Stimulated activated naive CD8-positive, alpha-beta T cell treated with anti-CD3 and anti-CD28 coated beads, Interleukin-15, amount 100 ng/mL, for 72 hours (primary cell): ENCODE data around the gene BEGAIN.

ENCODE experiments used
- ATAC-seq: fragments of 150-1000 bp; cut with Tn5 transposase; 2 replicates; pipeline ENCODE4 v1.10.0; 2021; ENCODE audit warnings: mild to moderate bottlenecking, moderate library complexity
- DNase-seq, 2 donors: peaks; one replicate each; pipeline ENCODE4 v3.0.0; 2021 to 2022
- H3K27ac Mint-ChIP-seq, 2 donors: one replicate each; pipeline ENCODE4 v1.8.0; 2022; ENCODE audit warnings: mild to moderate bottlenecking in 2 of 2, mixed read lengths in 2 of 2, moderate library complexity in 2 of 2
- H3K27me3 Mint-ChIP-seq: one replicate; pipeline ENCODE4 v1.8.0; 2022; ENCODE audit warnings: mixed read lengths
- H3K4me1 Mint-ChIP-seq: one replicate; pipeline ENCODE4 v1.8.0; 2022; ENCODE audit warnings: mild to moderate bottlenecking, mixed read lengths
- H3K4me3 Mint-ChIP-seq, 2 donors: one replicate each; pipeline ENCODE4 v1.8.0; 2022; ENCODE audit warnings: mild to moderate bottlenecking in 2 of 2, mixed read lengths in 2 of 2, moderate library complexity in 1 of 2
- H3K9me3 Mint-ChIP-seq, 2 donors: one replicate each; pipeline ENCODE4 v1.8.0; 2022; ENCODE audit warnings: mixed read lengths in 2 of 2

The BEGAIN gene

DNA sequence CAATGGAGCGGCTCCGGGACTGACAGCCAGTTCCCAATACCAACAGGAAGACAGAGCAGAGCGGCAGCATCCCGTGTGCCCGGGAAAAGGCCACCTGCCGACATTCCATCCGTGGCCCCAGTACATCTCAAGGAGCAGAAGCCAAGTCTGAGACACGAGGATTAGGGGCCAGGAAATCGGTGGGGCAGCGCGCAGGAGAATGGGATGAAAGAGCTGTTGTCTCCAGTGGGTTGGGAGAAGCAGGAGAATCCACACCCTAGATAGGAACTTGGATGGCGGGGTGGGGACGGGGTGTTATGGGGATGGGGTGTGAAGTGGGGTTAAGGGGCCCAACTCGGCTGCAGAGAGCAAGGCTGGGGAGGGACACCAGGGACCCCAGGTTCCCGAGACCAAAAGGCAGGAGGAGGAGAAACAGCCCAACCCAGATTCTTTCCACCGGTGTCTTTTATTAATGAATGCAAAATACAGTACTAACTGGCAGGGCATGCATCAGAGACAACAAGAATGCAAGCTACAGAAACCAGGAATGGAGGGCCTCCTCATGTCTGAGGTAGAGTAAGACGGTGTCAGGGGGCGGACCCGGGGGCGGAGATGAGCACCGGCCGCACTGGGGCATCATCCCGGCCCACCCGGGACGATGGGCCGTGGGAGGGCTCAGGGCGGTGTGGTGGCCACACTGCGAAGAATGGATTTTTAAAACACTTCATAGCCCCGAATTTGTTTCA lies 50.3 kb downstream of the BEGAIN start:
- H3K4me3 Mint-ChIP-seq, result no peak overlapping the region
- H3K27ac Mint-ChIP-seq, result no peak overlapping the region
- H3K27me3 Mint-ChIP-seq, result no peaks in the 10 kb centered on the region
- no peaks in the 10 kb centered on the region for H3K9me3 Mint-ChIP-seq
- DNase-seq, result peak in 1 of 2 donors; percentile 2
- H3K4me1 Mint-ChIP-seq, result no peaks in the 10 kb centered on the region
- ATAC-seq, result no peak

DNA sequence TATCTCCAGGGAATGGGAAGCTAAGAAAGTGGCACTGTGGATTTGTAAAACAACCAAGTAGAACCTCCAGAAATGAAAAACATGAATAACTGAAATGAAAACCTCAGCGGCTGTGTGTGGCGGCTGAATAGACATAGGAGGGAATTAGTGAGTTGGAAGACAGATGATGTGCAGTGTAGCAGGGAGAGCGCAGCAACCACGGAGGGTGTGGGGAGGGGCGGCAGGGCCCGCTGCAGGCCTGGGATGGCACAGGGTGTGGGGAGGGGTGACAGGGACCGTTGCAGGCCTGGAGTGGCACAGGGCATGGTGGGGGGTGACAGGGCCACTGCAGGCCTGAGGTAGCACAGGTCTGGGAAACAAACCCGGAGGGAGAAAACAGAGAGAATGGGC lies 51.1 kb downstream of the BEGAIN start:
- Mint-ChIP-seq H3K4me3 (no peak overlapping the region), H3K27me3 (no peaks in the 10 kb centered on the region), H3K4me1 (no peaks in the 10 kb centered on the region), H3K27ac (no peak overlapping the region), H3K9me3 (no peaks in the 10 kb centered on the region)
- peak in 1 of 2 donors; percentile 0 for DNase-seq
- ATAC-seq, result no peak

DNA sequence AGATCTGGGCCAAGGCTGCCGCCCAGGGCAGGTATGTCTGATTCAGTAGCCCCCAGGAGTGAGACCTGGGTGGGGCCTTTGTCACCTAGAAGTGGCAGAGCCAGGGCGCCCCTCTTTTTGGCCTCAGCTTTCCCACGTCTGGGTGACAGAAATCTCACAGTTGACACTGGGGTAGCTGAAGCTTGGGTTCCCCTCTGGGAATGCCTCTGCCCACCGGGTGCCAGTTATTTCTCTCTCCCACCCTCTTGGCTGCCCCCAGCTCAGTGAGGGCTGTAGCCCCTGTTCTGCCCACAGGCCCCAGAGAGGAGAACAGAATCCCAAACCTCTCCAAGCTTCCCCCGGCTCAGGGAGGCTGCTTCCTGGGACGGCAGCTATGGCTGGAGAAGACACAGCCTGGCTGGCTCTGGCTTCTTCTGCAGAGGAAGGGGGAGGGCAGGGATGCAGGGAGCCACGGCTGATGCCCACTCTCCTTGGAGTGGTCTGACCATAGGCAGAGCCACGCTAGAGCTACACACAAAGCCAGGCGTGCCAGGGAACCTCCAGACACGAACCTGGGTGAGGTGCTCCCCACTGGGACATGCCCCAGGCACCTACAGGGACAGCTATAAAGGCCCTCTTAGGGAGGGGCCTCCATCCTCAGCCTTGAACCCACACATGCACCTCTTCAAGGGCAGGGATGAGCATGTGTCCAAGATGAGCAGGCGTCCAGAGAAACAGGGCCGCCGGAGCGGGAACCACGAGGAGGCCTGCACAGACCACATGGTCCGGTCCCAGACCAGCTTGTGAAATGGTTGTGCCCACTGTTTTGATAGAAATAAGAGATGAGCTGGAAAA lies 51.7 kb downstream of the BEGAIN start:
- DNase-seq (peak; percentile 0 to 6), ATAC-seq (no peak)
- no peaks in the 10 kb centered on the region for H3K4me1 Mint-ChIP-seq
- no peak overlapping the region for H3K4me3 Mint-ChIP-seq
- no peaks in the 10 kb centered on the region for H3K27me3 Mint-ChIP-seq
- peak overlapping the region in 1 of 2 donors; percentile 17 for H3K27ac Mint-ChIP-seq
- H3K9me3 Mint-ChIP-seq, result no peaks in the 10 kb centered on the region

DNA sequence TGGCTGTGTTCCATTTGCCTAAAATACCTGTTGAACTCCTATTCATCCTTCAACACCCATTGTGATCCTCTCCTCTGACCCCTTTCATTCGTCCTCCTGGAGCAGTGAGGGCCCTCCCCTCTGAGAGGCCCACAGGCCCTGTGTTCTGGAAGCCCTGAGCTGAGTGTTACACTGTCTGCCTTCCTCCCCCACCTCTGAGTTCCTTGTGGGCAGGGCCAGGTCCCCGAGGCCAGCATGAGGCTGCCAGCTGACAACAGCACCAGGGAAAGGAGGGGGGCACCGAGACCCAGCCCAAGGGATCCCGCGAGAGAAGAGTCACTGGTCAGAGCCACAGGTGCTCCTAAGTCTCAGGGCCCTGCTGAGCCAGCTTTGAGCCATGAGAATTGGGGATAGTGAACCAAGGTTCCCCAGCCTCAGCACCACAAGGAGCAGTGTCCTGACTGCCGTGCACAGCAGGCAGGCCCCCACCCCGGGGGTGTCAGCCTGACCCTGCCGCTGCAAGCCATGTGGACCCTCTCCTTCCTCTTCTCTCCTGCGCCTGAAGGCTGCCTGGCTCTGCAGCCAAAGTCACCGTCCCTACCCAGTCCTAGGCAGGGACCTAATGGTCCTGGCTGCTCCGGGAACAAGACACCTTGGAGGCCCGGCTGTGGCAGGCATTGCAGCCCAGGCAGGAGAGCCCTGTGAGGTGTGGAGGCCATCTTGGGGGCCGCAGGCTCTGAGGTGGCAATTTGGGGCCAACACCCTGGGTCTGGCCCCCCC lies 52.5 kb downstream of the BEGAIN start:
- ATAC-seq, result no peak
- DNase-seq, result peak; percentile 0 to 6
- H3K4me3 Mint-ChIP-seq, result no peak overlapping the region
- H3K27ac Mint-ChIP-seq, result peak overlapping the region in 1 of 2 donors; percentile 54
- H3K9me3 Mint-ChIP-seq, result no peaks in the 10 kb centered on the region
- H3K4me1 Mint-ChIP-seq, result no peaks in the 10 kb centered on the region
- no peaks in the 10 kb centered on the region for H3K27me3 Mint-ChIP-seq

DNA sequence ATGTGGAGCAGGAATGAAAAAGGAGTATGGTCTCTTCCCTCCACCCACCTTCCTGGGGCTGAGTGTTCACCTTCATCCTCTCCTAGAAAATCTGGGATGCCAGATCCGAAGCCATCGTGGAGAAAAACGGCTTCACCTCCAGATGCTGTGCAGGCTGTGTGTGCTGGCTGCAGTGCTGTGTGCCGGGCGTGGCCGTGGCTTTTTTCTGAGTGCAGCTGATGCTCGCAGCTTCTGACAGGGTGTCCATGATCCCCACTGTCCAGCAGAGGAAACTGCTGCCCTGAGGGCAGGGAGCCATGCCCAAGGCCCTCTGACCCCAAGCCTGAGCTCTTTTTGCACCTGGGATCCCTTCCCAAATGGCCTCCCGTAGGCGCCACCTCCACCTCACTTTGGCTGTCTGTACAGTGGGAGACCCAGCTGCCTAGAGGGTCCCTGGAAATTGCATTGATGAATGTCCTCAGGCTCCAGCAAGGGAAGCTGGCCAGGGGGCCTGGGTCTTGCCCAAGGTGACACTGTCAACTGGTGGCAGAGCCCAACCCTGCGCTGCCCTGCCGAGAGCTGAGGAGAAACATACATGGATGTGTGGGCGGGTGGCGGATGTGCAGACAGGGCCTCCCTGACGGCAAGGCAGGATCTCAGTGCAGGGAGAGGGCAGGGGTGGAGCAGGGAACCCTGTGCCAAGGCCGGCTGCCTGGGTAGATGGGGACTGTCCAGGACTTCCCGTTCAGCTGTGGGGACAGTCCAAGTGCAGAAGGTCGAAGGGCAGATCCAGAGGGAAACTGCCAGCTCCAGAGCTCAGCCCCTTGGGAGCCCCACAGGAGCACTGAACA lies 53.3 kb downstream of the BEGAIN start:
- ATAC-seq (no peak), DNase-seq (peak; percentile 0 to 8)
- peak overlapping the region in 1 of 2 donors; percentile 83 for H3K27ac Mint-ChIP-seq
- no peaks in the 10 kb centered on the region for H3K4me1 Mint-ChIP-seq
- H3K27me3 Mint-ChIP-seq, result no peaks in the 10 kb centered on the region
- no peak overlapping the region for H3K4me3 Mint-ChIP-seq
- H3K9me3 Mint-ChIP-seq, result no peaks in the 10 kb centered on the region

DNA sequence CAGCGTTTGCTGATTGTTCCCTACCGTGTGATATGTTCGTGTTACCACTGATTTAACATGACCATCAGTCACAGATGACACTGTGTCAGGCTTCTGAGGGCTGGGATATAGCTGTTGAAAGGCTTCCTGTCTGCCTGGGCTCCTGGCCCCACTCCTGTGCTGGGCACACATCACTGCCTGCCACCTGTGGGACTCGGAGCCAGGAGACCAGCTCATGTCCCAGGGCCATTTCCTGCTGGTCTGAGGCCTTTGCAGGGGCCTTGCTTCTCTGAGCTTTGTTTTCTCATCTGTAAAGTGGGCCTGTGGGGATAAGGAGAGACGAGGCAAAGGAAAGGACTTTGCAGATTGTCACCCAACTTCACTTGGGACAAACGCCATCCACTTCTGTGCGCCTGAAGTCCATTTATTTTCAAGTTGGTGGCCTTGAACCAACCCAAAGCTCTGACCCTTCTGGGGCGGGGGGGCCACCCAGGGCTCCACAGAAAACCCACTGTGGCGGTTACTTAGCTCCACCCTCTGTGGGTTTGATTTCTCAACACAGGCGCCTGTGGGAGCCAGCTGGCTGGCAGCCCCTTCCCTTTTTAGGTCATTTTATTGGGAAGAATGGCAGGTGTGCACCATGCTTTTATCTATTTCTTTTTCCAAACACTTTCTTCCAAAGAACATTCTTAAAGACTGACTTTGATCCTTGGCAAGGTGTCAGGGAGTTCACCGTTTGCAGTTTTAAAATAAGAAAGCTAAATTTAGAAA lies 54.1 kb downstream of the BEGAIN start:
- peak; percentile 0 to 2 for DNase-seq
- Mint-ChIP-seq H3K27ac (peak overlapping the region in 1 of 2 donors; percentile 6), H3K27me3 (no peaks in the 10 kb centered on the region), H3K9me3 (no peaks in the 10 kb centered on the region), H3K4me3 (no peak overlapping the region), H3K4me1 (no peaks in the 10 kb centered on the region)
- ATAC-seq, result no peak

DNA sequence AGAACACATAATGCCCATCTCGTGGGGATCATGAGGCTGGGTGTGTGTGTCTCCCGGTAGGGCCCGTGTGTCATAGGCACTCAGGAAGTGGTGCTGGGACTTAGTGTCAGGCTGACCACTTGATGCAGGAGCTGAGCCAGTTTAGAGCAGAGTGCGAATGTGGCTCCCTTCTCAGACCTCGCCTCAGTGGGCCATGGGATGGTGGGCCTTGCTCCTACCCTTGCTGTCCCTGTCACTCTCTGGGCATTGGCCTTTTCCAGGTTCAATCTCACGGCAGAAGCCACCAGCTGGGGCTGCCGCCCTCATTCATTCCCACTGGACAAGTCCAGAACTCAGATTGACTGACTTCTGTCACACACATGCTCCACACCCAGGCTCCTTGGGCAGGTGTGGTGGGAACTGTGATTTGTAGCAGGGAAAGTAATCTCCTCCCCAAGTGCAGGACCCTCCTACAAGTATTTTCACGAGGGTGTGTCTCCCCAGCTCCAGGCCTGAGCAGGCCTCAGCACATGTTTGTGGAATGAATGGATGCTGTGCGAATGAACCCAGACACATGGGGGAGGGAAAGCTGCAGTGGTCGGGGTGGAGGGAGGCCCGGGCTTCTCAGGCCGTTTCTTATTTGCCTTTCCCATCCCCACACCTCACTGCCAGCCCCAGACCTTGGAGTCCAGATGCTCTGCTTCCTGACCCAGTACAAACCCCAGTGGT lies 54.9 kb downstream of the BEGAIN start:
- ATAC-seq (no peak), DNase-seq (peak in 1 of 2 donors; percentile 2)
- H3K9me3 Mint-ChIP-seq, result no peaks in the 10 kb centered on the region
- H3K4me3 Mint-ChIP-seq, result no peak overlapping the region
- no peaks in the 10 kb centered on the region for H3K4me1 Mint-ChIP-seq
- no peak overlapping the region for H3K27ac Mint-ChIP-seq
- no peaks in the 10 kb centered on the region for H3K27me3 Mint-ChIP-seq

DNA sequence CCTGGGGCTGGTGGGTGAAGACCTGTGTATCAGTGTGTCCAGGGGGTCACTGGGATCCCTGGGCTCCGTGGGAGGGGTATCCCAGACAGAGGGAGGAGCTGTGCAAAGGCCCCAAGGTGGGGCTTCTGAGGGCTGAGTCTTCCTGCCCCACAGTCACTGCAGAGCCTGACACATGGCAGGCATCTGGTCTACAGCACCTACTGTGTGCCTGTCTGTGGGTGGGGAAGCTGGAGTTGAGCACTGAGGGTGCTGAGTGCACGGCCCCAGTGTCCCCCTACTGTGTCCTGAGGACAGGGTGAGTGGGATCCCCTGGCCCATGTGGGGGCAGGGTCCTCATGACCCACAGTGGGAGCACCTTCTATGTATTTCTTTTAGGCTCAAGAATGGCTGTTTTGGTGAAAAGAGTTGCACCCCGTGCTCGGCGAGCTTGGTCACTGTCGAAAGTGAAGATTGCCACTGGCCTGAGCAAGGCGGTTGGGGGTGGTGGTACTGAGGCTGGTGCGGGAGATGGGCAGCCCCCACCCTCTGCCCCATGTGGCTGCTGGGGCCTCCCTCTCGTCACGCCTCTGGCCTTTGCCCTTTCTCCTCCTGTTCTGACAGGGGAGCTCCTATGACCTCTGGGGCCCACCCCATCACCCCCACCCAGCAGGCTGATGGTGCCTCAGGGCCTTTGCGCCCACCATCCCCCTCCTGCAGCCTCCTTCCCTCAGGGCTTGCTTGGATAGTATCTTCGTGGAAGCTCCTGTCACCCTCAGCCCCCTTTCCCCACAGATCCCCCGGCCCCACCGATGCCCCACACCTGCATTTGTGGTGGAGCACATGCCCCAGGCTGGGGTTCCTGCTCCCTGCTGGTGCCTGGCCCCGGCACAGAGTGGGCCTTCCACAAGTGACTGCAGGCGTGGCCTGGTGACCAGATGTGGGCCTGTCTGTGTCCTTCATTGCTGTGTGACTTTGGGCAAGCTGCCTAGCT lies 55.8 kb downstream of the BEGAIN start:
- Mint-ChIP-seq H3K9me3 (no peaks in the 10 kb centered on the region), H3K27me3 (no peaks in the 10 kb centered on the region), H3K27ac (peak overlapping the region in 1 of 2 donors; percentile 36), H3K4me1 (no peaks in the 10 kb centered on the region), H3K4me3 (no peak overlapping the region)
- ATAC-seq (no peak), DNase-seq (peak; percentile 0 to 7)

DNA sequence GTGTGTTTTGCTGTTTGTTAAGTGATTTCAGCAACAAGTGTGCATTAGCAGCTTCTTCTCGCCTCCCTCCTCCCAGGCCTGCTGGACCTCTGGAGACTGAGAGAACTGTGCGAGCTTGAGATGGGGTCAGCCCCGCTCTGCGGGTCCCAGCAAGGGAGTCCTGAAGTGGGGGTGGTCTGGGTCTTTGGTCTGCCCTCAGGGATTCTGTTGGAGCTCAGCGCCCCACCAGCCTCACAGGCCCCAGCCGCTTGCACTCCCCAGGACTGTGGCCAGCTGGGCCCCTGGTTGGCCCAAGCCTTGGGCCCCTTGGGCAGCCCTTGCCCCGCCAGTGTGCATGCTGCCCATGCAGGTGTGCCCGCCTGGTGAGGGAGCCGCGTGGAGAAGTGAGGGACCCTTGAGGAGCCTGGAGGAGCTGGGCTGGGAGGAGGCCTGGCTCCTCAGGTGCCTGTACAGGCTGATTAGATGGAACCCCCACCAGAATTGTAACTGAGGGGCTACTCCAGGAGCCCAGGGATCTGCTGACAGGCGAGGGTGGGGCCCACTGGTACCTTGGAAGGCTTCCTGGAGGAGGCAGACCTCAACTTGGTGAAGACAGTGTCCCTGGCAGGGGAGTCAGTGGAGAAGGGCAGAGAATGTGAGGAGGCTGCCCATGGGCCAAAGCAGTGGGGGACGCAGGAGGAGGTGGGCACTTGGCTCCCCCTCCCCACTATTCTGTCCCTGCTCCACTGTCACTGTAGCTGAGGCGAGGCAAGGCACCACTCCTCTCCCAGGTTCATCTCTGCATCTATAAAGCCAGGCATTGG lies 56.7 kb downstream of the BEGAIN start:
- Mint-ChIP-seq H3K27ac (peak overlapping the region in 1 of 2 donors; percentile 29), H3K4me1 (no peaks in the 10 kb centered on the region), H3K9me3 (no peaks in the 10 kb centered on the region), H3K4me3 (no peak overlapping the region), H3K27me3 (no peaks in the 10 kb centered on the region)
- ATAC-seq, result no peak
- no peak for DNase-seq

DNA sequence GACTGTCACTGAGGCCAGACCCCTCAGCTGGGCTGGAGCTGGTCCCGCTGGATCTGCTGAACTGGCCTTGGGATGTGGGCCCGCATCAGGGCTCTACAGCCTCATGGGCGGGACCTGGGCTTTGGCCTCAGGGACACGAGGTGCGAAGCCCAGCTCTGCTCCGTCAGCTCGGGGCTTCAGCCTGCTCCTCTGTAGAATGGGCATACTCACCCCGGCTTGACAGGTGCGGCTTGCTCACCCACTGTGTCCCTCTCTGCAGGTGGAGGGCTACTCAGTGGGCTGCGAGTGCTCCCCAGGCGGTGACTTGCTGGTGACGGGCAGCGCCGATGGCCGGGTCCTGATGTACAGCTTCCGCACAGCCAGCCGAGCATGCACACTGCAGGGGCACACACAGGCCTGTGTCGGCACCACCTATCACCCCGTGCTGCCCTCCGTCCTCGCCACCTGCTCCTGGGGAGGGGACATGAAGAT lies 57.6 kb downstream of the BEGAIN start:
- no peak for ATAC-seq
- Mint-ChIP-seq H3K27ac (no peak overlapping the region), H3K27me3 (no peaks in the 10 kb centered on the region), H3K4me1 (no peaks in the 10 kb centered on the region), H3K9me3 (no peaks in the 10 kb centered on the region), H3K4me3 (no peak overlapping the region)
- no peak for DNase-seq

DNA sequence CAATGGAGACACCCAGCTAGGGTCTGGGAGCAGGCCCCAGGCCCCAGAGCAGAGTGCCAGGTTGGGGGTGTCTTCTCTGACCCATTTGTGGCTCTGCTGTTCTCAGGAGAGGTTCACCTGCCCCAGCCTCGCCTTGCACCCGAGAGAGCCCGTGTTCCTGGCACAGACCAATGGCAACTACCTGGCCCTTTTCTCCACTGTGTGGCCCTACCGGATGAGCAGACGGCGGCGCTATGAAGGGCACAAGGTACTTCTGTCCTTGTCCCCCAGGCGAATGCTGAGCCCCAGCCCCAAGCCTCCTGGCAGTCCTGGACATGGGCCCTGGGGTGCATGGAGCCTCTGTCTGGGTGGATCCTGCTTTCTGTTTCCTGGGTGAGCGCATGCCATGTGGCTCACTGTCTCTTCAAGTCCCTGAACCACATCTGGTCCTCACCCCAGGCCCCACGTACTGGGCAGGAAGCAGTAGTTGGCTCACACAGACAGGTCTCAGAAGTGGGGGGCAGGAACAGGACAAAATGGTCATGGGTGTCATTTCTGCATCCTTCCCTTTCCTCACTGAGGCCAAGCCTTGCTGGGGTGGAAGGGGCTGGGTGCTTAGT lies 58.2 kb downstream of the BEGAIN start:
- Mint-ChIP-seq H3K27me3 (no peaks in the 10 kb centered on the region), H3K4me3 (no peak overlapping the region), H3K4me1 (no peaks in the 10 kb centered on the region), H3K27ac (no peak overlapping the region), H3K9me3 (no peaks in the 10 kb centered on the region)
- no peak for ATAC-seq
- no peak for DNase-seq

DNA sequence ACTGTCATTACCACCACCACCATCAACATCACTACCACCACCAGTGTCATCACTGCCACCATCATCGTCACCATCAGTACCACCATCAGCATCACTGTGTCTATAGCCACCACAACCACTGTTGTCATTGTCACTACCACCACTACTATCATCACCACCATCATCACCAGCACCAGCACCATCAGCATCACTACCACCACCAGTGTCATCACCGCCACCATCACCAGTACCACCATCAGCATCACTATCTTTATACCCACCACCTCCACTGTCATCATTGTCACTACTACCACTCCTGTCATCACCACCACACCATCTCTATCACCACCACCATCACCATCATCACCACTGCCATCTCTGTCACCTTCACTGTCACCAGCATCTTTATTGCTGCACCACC lies 60.6 kb downstream of the BEGAIN start:
- no peaks in the 10 kb centered on the region for H3K4me1 Mint-ChIP-seq
- peak; percentile 41 for ATAC-seq

More for the DNA sequence above, 60.6 kb downstream of the BEGAIN start:
- H3K4me3 Mint-ChIP-seq, result no peak overlapping the region
- H3K27ac Mint-ChIP-seq, result no peak overlapping the region
- no peaks in the 10 kb centered on the region for H3K9me3 Mint-ChIP-seq
- no peak for DNase-seq
- no peaks in the 10 kb centered on the region for H3K27me3 Mint-ChIP-seq
